BE2C (cell line): ENCODE results near the gene PPRC1.

Source experiments
- DNase-seq: peaks from one replicate; pipeline ENCODE4 v3.0.0-alpha.2; 2020
- H3K27me3 ChIP-seq: fragments of 250-450 bp; sonication (Bioruptor Pico); 2 replicates; pipeline ENCODE4 v1.5.1; 2020; ENCODE audit warnings: mild to moderate bottlenecking
- H3K36me3 ChIP-seq: fragments of 250-450 bp; sonication (Bioruptor Pico); 2 replicates; pipeline ENCODE4 v1.5.1; 2020; ENCODE audit warnings: mild to moderate bottlenecking
- H3K4me1 ChIP-seq: fragments of 250-450 bp; sonication (Bioruptor Pico); 2 replicates; pipeline ENCODE4 v1.5.1; 2020
- H3K4me3 ChIP-seq: 2 replicates; pipeline ENCODE4 v1.5.1; 2011; ENCODE audit warnings: low read depth, low read length
- H3K9me3 ChIP-seq: fragments of 250-450 bp; sonication (Bioruptor Pico); 2 replicates; pipeline ENCODE4 v1.5.1; 2020
- TF ChIP-seq, protein P1 (sequence below): IDR thresholded peaks from 2 replicates; pipeline ENCODE4 v1.5.1; 2012; ENCODE audit warnings: mild to moderate bottlenecking, low read depth, low read length

PPRC1 gene

DNA sequence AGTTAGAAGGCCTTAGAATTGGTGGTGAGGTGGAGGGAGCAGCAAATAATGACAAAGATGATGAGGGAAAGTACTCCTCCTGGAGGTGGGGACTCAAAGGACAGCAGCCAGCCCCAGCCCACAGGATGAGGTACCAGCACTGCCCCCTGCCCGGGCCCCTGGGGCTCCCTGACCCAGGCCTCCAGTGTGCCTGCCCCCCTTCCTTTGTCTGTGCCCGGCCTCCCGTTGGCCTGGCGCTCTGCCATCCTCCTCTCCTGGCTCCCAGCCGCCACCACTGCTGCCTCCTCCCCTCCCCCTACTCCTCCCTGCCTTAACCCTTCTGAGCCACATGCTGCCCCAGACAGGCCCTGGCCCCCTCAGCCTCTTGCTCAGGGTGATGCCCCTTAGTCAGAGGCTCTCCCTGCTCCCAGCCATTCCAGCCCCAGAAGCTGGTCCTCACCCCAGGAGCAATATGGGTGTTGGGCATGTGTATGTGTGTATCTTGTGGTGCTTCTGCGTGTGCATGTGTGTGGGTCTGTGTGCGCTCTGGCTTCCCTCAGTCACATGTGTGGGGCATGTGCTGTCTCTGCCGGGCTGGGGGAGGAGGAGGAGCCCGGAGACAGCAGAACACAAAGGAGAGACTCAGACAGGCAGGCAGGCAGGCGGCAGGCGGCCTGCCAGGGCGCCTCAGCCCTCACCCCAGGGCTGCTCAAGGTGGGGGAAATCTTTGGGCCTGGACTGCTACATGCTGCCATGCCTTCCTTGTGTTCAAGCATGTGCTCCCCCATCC lies 15.3 kb upstream of the PPRC1 start:
- Histone ChIP-seq H3K9me3 (no peaks in the 10 kb centered on the region), H3K36me3 (no peaks in the 10 kb centered on the region), H3K4me1 (peaks cover 28% of the 10 kb centered on the region), H3K27me3 (no peaks in the 10 kb centered on the region), H3K4me3 (peak overlapping the region; percentile 90)
- peak; percentile 95 for DNase-seq
- TF ChIP-seq, protein P1, sequence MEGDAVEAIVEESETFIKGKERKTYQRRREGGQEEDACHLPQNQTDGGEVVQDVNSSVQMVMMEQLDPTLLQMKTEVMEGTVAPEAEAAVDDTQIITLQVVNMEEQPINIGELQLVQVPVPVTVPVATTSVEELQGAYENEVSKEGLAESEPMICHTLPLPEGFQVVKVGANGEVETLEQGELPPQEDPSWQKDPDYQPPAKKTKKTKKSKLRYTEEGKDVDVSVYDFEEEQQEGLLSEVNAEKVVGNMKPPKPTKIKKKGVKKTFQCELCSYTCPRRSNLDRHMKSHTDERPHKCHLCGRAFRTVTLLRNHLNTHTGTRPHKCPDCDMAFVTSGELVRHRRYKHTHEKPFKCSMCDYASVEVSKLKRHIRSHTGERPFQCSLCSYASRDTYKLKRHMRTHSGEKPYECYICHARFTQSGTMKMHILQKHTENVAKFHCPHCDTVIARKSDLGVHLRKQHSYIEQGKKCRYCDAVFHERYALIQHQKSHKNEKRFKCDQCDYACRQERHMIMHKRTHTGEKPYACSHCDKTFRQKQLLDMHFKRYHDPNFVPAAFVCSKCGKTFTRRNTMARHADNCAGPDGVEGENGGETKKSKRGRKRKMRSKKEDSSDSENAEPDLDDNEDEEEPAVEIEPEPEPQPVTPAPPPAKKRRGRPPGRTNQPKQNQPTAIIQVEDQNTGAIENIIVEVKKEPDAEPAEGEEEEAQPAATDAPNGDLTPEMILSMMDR, result peak; percentile 50

DNA sequence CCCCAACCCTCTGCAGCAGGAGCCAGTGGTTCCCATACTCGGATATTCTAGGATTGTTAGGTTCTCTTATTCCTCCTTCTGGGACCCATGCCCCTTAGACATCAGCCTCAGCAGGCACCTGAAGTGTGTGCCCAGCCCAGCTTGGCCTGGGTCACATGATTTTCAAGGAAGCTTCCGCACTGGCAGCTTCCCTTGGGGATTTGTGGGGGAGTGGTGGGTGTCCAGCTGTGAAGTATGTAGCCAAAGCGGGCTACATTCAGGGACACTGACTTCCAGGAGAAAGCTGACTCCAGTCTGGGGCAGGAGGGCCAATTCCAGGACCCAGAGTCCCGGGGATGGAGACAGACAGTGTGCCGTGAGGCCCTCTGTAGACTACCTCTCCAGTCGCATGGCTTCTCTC lies 14.0 kb upstream of the PPRC1 start:
- TF ChIP-seq, protein P1, result no peak
- H3K36me3 ChIP-seq, result no peaks in the 10 kb centered on the region
- no peaks in the 10 kb centered on the region for H3K27me3 ChIP-seq
- peak overlapping the region; percentile 90 for H3K4me3 ChIP-seq
- no peaks in the 10 kb centered on the region for H3K9me3 ChIP-seq
- peak; percentile 55 for DNase-seq
- H3K4me1 ChIP-seq, result peaks cover 22% of the 10 kb centered on the region

DNA sequence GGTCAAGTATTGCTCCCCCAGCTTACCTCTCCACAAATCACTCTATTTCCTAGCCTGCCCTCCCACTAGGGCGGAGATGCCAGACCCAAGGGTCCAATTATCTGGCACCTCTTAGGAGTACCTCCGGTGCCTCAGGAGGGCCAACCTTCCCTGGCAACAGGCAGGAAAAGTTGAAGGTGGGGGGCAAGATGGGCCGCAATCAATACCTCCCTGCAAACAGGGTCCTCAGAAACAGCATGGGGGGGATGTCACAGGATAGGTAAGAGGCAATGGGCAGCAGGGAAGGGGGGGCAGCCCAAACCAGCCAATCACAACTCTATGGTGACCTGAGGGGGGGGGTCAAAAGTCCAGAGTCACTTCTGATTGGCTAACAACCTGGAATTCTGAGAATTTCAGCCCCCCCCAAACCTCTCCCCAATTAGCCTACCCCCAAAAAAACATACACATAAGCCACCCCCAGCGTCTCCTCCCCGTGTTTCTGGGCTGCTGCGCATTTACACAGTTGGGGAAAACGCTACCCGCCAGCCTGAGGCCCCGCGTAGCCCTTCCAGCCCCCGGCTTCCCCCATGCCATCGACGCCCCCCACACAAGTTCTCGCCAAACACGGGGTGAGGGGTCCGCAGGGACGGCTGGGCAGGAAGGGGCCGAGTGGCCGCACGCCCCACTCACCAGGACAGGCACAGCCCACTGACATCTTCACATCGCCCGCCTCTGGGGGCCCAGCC lies 13.3 kb upstream of the PPRC1 start:
- H3K4me1 ChIP-seq, result peaks cover 22% of the 10 kb centered on the region
- TF ChIP-seq, protein P1, result no peak

DNA sequence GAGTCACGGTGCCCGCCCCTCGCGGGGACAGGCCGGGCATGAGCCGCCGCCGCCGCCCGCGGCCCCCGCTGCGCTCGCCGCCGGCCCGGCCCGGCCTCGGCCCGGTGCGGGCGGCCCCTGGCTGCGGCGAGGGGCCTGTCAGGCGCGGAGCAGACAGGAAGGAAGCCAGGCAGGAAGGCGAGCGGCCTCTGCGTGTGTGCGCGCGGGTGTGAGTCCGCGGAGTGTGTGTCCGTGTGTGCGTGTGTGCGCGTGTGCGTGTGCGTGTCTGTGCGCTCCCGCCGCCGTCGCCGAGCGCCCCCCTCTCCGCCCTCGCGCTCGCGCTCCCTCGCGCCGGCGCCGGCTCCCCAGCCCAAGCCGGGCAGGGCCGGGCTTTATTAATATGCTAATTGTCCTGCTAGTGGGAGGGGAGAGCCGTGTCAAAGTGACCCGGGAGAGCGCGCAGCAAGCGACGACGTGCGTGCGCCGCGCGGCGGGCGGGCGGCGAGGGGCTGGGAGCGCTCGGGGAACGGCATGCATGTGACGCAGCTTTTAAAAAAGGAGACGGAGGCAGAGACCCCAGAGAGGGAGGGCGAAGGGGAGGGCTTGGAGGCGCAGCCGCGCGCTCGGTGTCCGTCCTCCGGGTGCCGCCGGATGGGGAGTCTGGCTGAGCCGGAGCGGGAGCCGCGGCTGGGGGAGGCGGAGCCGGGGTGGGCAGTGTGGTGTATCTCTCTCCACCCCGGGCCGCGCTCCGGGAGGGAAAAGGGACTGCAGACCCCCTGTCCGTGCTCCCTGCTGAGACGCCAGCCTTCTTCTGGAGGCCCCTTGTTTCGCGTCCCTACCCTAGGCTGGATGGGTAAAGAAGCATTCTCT lies 12.5 kb upstream of the PPRC1 start, which contains the start of gene LDB1:
Gene LDB1 (minus strand): TSS at position 227 of the 849 bp plus-strand sequence. CDS start 258 bp downstream, outside the sequence.
- no peaks in the 10 kb centered on the region for H3K9me3 ChIP-seq
- peak; percentile 85 for DNase-seq
- H3K4me1 ChIP-seq, result peaks cover 18% of the 10 kb centered on the region
- no peaks in the 10 kb centered on the region for H3K36me3 ChIP-seq
- H3K27me3 ChIP-seq, result no peaks in the 10 kb centered on the region
- TF ChIP-seq, protein P1, result no peak
- H3K4me3 ChIP-seq, result peak within 1 kb of the TSS; percentile 90

More for the DNA sequence above, 13.3 kb upstream of the PPRC1 start:
- Histone ChIP-seq H3K4me3 (peak overlapping the region; percentile 90), H3K9me3 (no peaks in the 10 kb centered on the region), H3K27me3 (no peaks in the 10 kb centered on the region), H3K36me3 (no peaks in the 10 kb centered on the region)
- peak; percentile 69 for DNase-seq

DNA sequence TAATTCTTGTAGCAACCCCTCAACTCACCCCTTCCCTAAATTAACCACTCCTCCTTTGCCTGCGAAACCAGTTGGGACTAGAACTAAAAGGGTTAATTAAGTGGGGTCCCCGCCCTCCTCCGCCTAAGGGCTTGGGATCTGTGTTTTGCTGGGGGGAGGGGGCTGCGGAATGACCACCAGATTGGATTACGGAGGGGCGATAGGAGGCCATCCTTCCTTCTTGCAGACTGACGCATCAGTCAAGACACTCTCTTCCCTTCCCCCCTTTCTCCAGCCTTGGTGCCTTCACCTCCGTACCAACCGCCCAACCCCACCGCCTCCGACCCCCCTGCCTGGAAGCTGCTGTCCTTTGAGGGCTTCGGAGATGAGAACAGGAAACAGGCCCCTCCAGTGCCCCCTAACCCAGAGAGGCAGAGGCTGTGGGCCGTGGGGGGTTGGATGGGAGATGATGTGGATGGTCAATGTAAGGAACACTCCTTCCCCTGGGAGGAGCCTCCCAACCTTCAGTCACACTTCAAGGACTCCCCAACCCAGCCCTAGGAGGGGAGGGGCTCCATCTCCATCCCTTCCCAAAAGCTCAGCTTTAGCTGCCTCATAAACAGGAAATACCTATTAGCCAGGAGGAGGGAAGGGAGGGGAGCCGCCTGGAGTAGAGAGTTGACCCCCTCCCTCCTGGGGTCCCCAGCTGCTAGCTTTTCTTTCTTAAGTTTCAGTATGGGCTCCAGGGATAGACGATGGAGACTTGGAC lies 11.7 kb upstream of the PPRC1 start:
- peaks cover 14% of the 10 kb centered on the region for H3K4me1 ChIP-seq
- H3K36me3 ChIP-seq, result no peaks in the 10 kb centered on the region
- no peaks in the 10 kb centered on the region for H3K27me3 ChIP-seq
- DNase-seq, result peak; percentile 49
- peak overlapping the region; percentile 90 for H3K4me3 ChIP-seq
- H3K9me3 ChIP-seq, result no peaks in the 10 kb centered on the region
- TF ChIP-seq, protein P1, result no peak
